K562 (cell line): ENCODE data around the gene ZEB2. TPM values are rescaled to one million over a fixed set of nuclear protein-coding genes. Genes with fewer than 3 reads are reported as not detected.

Experiments
- ATF6 ChIP-seq: sonication (generic); formaldehyde crosslinking; IDR thresholded peaks from 2 replicates; pipeline ENCODE4 v1.4.0; 2020; ENCODE audit warnings: mild to moderate bottlenecking, missing genetic modification reagents
- HNRNPH1 ChIP-seq: fragments of 200-400 bp; formaldehyde crosslinking; optimal IDR thresholded peaks from 2 replicates; pipeline ENCODE3; 2017; ENCODE audit warnings: low read depth, mild to moderate bottlenecking, low read length, moderate library complexity
- MTF1 ChIP-seq: fragments of 250-450 bp; sonication (Bioruptor Pico); IDR thresholded peaks from 2 replicates; pipeline ENCODE4 v1.9.0; 2021; ENCODE audit warnings: moderate library complexity, mild to moderate bottlenecking, inconsistent platforms, borderline replicate concordance
- NONO ChIP-seq, 2 experiments: fragments of 200-400 bp in 1 of 2; fragments of 450-650 bp in 1 of 2; formaldehyde crosslinking in 1 of 2; IDR thresholded peaks; 2 replicates each; pipeline ENCODE4 v1.6.1; 2017; ENCODE audit warnings: low read depth in 2 of 2, mild to moderate bottlenecking in 2 of 2, moderate library complexity in 2 of 2, low read length in 1 of 2
- PTRF ChIP-seq: fragments of 450-650 bp; IDR thresholded peaks from 2 replicates; pipeline ENCODE4 v1.6.1; 2016; ENCODE audit warnings: mild to moderate bottlenecking, missing genetic modification characterization, missing compliant biosample characterization
- RERE ChIP-seq: sonication (generic); formaldehyde crosslinking; IDR thresholded peaks from 2 replicates; pipeline ENCODE4 v1.8.0; 2023; ENCODE audit warnings: missing genetic modification reagents, mild to moderate bottlenecking, borderline replicate concordance
- SMC3 ChIP-seq: conservative IDR thresholded peaks from 2 replicates; pipeline ENCODE4 v1.6.1; 2011; ENCODE audit warnings: low read depth, low read length, improper control_type of control experiment; ENCODE audit not compliant: insufficient read depth
- SREBF1 ChIP-seq: fragments of 150-350 bp; IDR thresholded peaks from 2 replicates; pipeline ENCODE4 v1.6.1; 2014; ENCODE audit warnings: antibody characterized with exemption, low read depth, low read length, borderline replicate concordance
- STAT5B ChIP-seq: fragments of 250-450 bp; sonication (Bioruptor Pico); IDR thresholded peaks from 2 replicates; pipeline ENCODE4 v1.8.0; 2021; ENCODE audit warnings: mild to moderate bottlenecking, inconsistent platforms
- STAT6 ChIP-seq: sonication (generic); formaldehyde crosslinking; IDR thresholded peaks from 2 replicates; pipeline ENCODE4 v1.8.1; 2023; ENCODE audit warnings: mild to moderate bottlenecking, missing genetic modification reagents
- TCFL5 ChIP-seq: fragments of 250-450 bp; sonication (Bioruptor Pico); conservative IDR thresholded peaks from 2 replicates; pipeline ENCODE4 v1.6.1; 2021; ENCODE audit warnings: mild to moderate bottlenecking, moderate library complexity, matching md5 sums
- ZBTB11 ChIP-seq, 3 experiments: fragments of 200-800 bp in 1 of 3; fragments of 250-450 bp in 1 of 3; fragments of 450-650 bp in 1 of 3; sonication (Bioruptor Pico) in 1 of 3; sonication (Bioruptor generic) in 1 of 3; formaldehyde crosslinking in 1 of 3; IDR thresholded peaks; 2 replicates each; pipeline versions ENCODE4 v1.6.1 to v1.8.0; 2016 to 2022; ENCODE audit warnings: mild to moderate bottlenecking in 2 of 3, missing genetic modification characterization in 2 of 3, missing compliant biosample characterization in 1 of 3, moderate library complexity in 1 of 3
- ZNF12 ChIP-seq: sonication (generic); formaldehyde crosslinking; IDR thresholded peaks from 2 replicates; pipeline ENCODE4 v1.4.0; 2020; ENCODE audit warnings: mild to moderate bottlenecking, missing genetic modification reagents
- ZNF75A ChIP-seq: fragments of 450-650 bp; formaldehyde crosslinking; IDR thresholded peaks from 2 replicates; pipeline ENCODE4 v1.4.0; 2020; ENCODE audit warnings: mild to moderate bottlenecking
- polyA plus RNA-seq, 8 experiments: library from polyadenylated mRNA; depleted of rRNA in 4 of 8; stranded (reverse) in 5 of 8; unstranded in 3 of 8; fragments of >200 nt; fragmentation: Nextera tagmentation in 2 of 8; fragmentation: Illumina TruSeq in 1 of 8; extraction: Ambion mirVana in 2 of 8; extraction: Trizol in 1 of 8; gene quantifications; 2 replicates each; pipeline versions ENCODE4 v1.2.1 to v1.2.3, GENCODE V29; 2011 to 2014; ENCODE audit warnings: inconsistent platforms in 1 of 8, missing spikeins in 1 of 8
- total RNA-seq, 7 experiments: library from RNA; depleted of rRNA in 6 of 7; stranded (reverse); fragments of >200 nt in 6 of 7; fragmentation: Illumina TruSeq in 2 of 7; extraction: Trizol in 2 of 7; gene quantifications; 2 replicates each; pipeline versions ENCODE4 v1.2.1 to v1.2.3, GENCODE V29; 2011 to 2021; ENCODE audit warnings: low replicate concordance in 1 of 7

Gene ZEB2
- total and polyA plus RNA-seq, 9 of the 15 experiments (the other 6 are each of a cell fraction or from before 2014, with no cell fraction given), result 15.1 to 113 (median 72.3) TPM

GRCh38 chr2:144377914-144378313 is 142.0 kb downstream of the ZEB2 start (continued):
- TF ChIP-seq ZNF75A (CRISPR knock-in tag) (no peak), RERE (CRISPR knock-in tag) (no peak), MTF1 (no peak), ZNF12 (no peak), ATF6 (no peak), SREBF1 (no peak), PTRF (tag) (no peak), HNRNPH1 (no peak), STAT5B (CRISPR knock-in tag) (no peak), SMC3 (no peak), ZBTB11 (CRISPR knock-in tag; IDR thresholded peaks at IDR 0.05) (no peak), NONO (IDR thresholded peaks at IDR 0.05; ENCODE audit: low read depth in 2 of 2, low read length in 1 of 2) (no peak), TCFL5 (CRISPR knock-in tag) (no peak), STAT6 (no peak)
